GM23248 (cell line): Measurements from ENCODE around the gene SPPL2B. TPM values are rescaled to one million over a fixed set of nuclear protein-coding genes. Genes with fewer than 3 reads are reported as not detected.
"Not testable (repeated sequence)": the region's sequence is repeated elsewhere in the genome, so short reads cannot be mapped to it uniquely, and the experiment has no call there.

Source experiments
- DNase-seq: peaks from one replicate; pipeline ENCODE4 v3.0.0-alpha.2; 2015
- H2AFZ ChIP-seq: fragments of 200-600 bp; sonication (generic); 2 replicates; pipeline ENCODE4 v1.6.1; 2016; ENCODE audit warnings: antibody characterized with exemption
- H3F3A ChIP-seq: fragments of 200-600 bp; sonication (generic); 2 replicates; pipeline ENCODE4 v1.6.1; 2016; ENCODE audit warnings: mild to moderate bottlenecking, antibody characterized with exemption, mixed run types; ENCODE audit not compliant: insufficient read depth
- H3K27ac ChIP-seq: fragments of 200-600 bp; sonication (generic); 2 replicates; pipeline ENCODE4 v1.5.1; 2016; ENCODE audit warnings: mild to moderate bottlenecking
- H3K27me3 ChIP-seq: fragments of 200-600 bp; sonication (generic); replicated peaks from 2 replicates; pipeline ENCODE4 v1.6.1; 2016; ENCODE audit warnings: mild to moderate bottlenecking; ENCODE audit not compliant: insufficient read depth
- H3K36me3 ChIP-seq: fragments of 200-600 bp; sonication (generic); 2 replicates; pipeline ENCODE4 v1.6.1; 2016; ENCODE audit warnings: low read depth, mild to moderate bottlenecking
- H3K4me1 ChIP-seq: fragments of 200-600 bp; sonication (generic); 2 replicates; pipeline ENCODE4 v1.6.1; 2016; ENCODE audit warnings: mild to moderate bottlenecking; ENCODE audit not compliant: insufficient read depth
- H3K4me2 ChIP-seq: fragments of 200-600 bp; sonication (generic); one replicate; pipeline ENCODE4 v1.6.1; 2016; ENCODE audit warnings: mild to moderate bottlenecking; ENCODE audit not compliant: unreplicated experiment
- H3K4me3 ChIP-seq: fragments of 200-600 bp; sonication (generic); 2 replicates; pipeline ENCODE4 v1.5.1; 2016; ENCODE audit warnings: mild to moderate bottlenecking
- H3K79me2 ChIP-seq: fragments of 200-600 bp; sonication (generic); 2 replicates; pipeline ENCODE4 v1.6.1; 2016; ENCODE audit warnings: mild to moderate bottlenecking; ENCODE audit not compliant: insufficient read depth
- H3K9ac ChIP-seq: fragments of 200-600 bp; sonication (generic); 2 replicates; pipeline ENCODE4 v1.6.1; 2016; ENCODE audit warnings: mild to moderate bottlenecking
- H3K9me2 ChIP-seq: fragments of 200-600 bp; sonication (generic); 2 replicates; pipeline ENCODE4 v1.6.1; 2016; ENCODE audit warnings: mixed run types, mild to moderate bottlenecking, moderate library complexity; ENCODE audit not compliant: insufficient read depth
- H3K9me3 ChIP-seq: fragments of 200-600 bp; sonication (generic); one replicate; pipeline ENCODE4 v1.6.1; 2017; ENCODE audit warnings: low read depth
- H4K20me1 ChIP-seq: fragments of 200-600 bp; sonication (generic); 2 replicates; pipeline ENCODE4 v1.6.0; 2016; ENCODE audit not compliant: insufficient read depth
- EZH2 ChIP-seq: fragments of 200-600 bp; sonication (generic); IDR thresholded peaks from 2 replicates; pipeline ENCODE4 v1.6.1; 2018; ENCODE audit warnings: antibody characterized with exemption, mild to moderate bottlenecking; ENCODE audit not compliant: insufficient read depth, poor library complexity, severe bottlenecking
- EZH2phosphoT487 ChIP-seq: fragments of 200-600 bp; sonication (generic); IDR thresholded peaks from 2 replicates; pipeline ENCODE4 v1.6.1; 2018; ENCODE audit warnings: antibody characterized with exemption, moderate library complexity, mild to moderate bottlenecking, low read depth; ENCODE audit not compliant: insufficient read depth
- WGBS, 2 experiments: methylation state at CpG; one replicate each; pipeline ENCODE4 v1.1.6; 2015 to 2017; ENCODE audit warnings: low lambda C conversion rate in 2 of 2, low coverage in 1 of 2; ENCODE audit errors: missing lambda C conversion rate in 2 of 2; 5-methylcytosine and 5-hydroxymethylcytosine counted together
- in situ Hi-C: fragments of 300-500 bp; cut with MboI; formaldehyde crosslinking; loops from 2 replicates; pipeline ENCODE4 v1.15.0; 2020
- polyA plus RNA-seq: library from polyadenylated mRNA; unstranded; fragments of >200 nt; fragmentation: Nextera tagmentation; extraction: Ambion mirVana; gene quantifications from 2 replicates; pipeline ENCODE4 v1.2.1, GENCODE V29; 2016
- total RNA-seq: library from RNA; depleted of rRNA; stranded (reverse); fragments of >200 nt; shearing (Covaris generic); gene quantifications from 2 replicates; pipeline ENCODE4 v1.2.3, GENCODE V29; 2014

The SPPL2B gene
- total and polyA plus RNA-seq, 2 experiments from 2014 or later, result 38.9 to 43.0 TPM

DNA sequence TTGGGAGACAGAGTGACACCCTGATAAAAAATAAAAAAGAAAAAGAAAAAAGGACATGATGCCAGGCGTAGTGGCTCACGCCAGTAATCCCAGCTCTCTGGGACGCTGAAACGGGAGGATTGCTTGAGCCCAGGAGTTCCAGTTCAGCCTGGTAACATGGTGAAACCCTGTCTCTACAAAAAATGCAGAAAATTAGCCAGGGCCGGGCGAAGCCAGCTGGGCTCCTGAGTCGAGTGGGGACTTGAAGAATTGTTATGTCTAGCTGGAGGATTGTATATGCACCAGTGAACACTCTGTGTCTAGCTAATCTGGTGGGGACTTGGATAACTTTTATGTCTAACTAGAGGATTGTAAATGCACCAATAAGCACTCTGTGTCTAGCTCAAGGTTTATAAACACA lies 63.9 kb downstream of the SPPL2B start:
- DNase-seq, result no peak
- Histone ChIP-seq H3F3A (no peaks in the 10 kb centered on the region), H4K20me1 (no peaks in the 10 kb centered on the region), H3K4me2 (no peak overlapping the region), H3K9me2 (no peaks in the 10 kb centered on the region), H3K79me2 (no peaks in the 10 kb centered on the region), H3K4me1 (no peaks in the 10 kb centered on the region), H3K9ac (no peak overlapping the region), H3K27ac (no peak overlapping the region), H3K36me3 (no peaks in the 10 kb centered on the region), H3K9me3 (no peaks in the 10 kb centered on the region), H2AFZ (no peak overlapping the region), H3K4me3 (no peak overlapping the region), H3K27me3 (no peaks in the 10 kb centered on the region)
- in situ Hi-C loops, result loop anchor here (10.0 kb wide), 1 partner anchor 238 kb away; the partner anchor contains the start of gene AP3D1
- no peak for TF ChIP-seq EZH2phosphoT487
- no peak for TF ChIP-seq EZH2
- WGBS, 2 experiments, result 42 to 50% methylated on average over 7 of the region's 7 CpGs

DNA sequence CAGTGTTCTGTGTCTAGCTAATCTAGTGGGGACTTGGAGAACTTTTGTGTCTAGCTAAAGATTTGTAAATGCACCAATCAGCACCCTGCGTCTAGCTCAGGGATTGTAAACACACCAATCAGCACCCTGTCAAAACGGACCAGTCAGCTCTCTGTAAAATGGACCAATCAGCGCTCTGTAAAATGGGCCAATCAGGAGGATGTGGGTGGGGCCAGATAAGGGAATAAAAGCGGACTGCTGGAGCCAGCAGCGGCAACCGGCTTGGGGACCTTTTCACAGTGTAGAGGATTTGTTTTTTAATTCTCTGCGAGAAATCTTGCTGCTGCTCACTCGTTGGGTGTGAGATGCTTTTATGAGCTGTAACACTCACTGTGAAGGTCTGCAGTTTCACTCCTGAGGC lies 64.4 kb downstream of the SPPL2B start:
- not testable (repeated sequence) for H3K9me3 ChIP-seq, H2AFZ ChIP-seq, H4K20me1 ChIP-seq, H3K9ac ChIP-seq, H3K9me2 ChIP-seq, H3K27me3 ChIP-seq, H3K4me3 ChIP-seq, H3F3A ChIP-seq, DNase-seq, H3K4me2 ChIP-seq, H3K27ac ChIP-seq, H3K79me2 ChIP-seq, H3K4me1 ChIP-seq, H3K36me3 ChIP-seq
- in situ Hi-C loops, result loop anchor here (10.0 kb wide), 1 partner anchor 238 kb away; the partner anchor contains the start of gene AP3D1
- 52 to 60% methylated on average over 8 of the region's 8 CpGs for WGBS, 2 experiments

DNA sequence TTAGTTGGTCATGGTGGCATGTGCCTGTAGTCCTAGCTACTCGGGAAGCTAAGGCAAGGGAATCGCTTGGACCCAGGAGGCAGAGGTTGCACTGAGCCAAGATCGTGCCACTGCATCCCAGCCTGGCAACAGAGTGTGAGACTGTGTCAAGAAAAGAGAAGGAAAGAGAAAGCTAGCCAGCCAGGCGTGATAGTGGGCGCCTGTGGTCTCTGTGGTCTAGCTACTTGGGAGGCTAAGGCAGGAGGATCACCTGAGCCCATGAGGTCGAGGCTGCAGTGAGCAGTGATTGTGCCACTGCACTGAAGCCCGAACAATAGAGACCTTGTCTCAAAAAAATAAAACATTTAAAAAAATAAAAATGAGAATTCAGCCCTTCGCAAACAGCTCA lies 65.6 kb downstream of the SPPL2B start:
- Histone ChIP-seq H3K9ac (no peak overlapping the region), H4K20me1 (no peaks in the 10 kb centered on the region), H3K27ac (no peak overlapping the region), H3K4me1 (no peaks in the 10 kb centered on the region), H3K4me3 (no peak overlapping the region), H3F3A (no peaks in the 10 kb centered on the region), H3K79me2 (no peaks in the 10 kb centered on the region), H3K9me3 (no peaks in the 10 kb centered on the region), H3K27me3 (no peaks in the 10 kb centered on the region), H3K36me3 (no peaks in the 10 kb centered on the region), H3K4me2 (no peak overlapping the region), H2AFZ (no peak overlapping the region), H3K9me2 (no peaks in the 10 kb centered on the region)
- WGBS, 2 experiments, result 74 to 81% methylated on average over 8 of the region's 8 CpGs
- in situ Hi-C loops, result loop anchor here (10.0 kb wide), 1 partner anchor 239 kb away; the partner anchor contains the start of gene AP3D1
- TF ChIP-seq EZH2, result no peak
- no peak for TF ChIP-seq EZH2phosphoT487
- DNase-seq, result no peak

DNA sequence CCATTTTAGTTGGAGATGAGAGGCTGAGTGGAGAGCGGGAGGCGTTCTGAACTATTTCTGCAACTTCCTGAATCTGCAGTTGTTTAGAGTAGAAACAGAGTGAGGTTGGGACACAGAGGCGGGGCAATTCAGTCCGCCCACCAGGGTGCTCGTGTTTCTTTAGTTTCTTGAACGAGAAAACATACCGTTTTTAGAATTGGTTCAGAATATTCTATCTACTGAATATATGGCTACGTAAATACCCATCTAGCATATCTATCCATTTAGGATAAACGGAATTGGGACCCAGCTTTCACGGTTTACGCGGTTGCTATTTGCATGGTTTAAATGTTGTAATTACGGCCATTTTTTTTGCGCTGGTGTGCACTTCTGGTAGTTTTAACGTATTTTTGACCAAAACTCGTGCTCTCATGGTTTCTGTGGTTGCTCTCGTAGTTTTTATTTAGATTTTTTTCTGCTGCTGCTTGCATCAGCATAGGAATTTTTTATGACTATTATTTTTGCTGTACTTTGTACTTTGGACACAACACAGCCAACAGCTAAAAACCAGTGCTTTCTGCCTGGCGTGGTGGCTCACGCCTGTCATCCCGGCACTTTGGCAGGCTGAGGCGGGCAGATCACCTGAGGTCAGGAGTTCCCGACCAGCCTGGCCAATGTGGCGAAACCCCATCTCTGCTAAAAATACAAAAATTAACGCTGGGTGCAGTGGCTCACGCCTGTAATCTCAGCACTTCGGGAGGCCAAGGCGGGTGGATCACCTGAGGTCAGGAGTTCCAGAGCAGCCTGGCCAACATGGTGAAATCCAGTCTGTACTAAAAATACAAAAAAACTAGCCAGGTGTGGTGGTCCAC lies 66.2 kb downstream of the SPPL2B start:
- no peaks in the 10 kb centered on the region for H3K9me3 ChIP-seq
- no peak overlapping the region for H3K9ac ChIP-seq
- no peak overlapping the region for H2AFZ ChIP-seq
- 67 to 68% methylated on average over 27 of the region's 27 CpGs for WGBS, 2 experiments
- H3K4me2 ChIP-seq, result no peak overlapping the region
- H4K20me1 ChIP-seq, result no peaks in the 10 kb centered on the region
- H3K36me3 ChIP-seq, result no peaks in the 10 kb centered on the region
- in situ Hi-C loops, result loop anchor here (10.0 kb wide), 1 partner anchor 240 kb away; the partner anchor contains the start of gene AP3D1
- H3K79me2 ChIP-seq, result no peaks in the 10 kb centered on the region
- no peaks in the 10 kb centered on the region for H3K27me3 ChIP-seq
- TF ChIP-seq EZH2phosphoT487 (no peak), EZH2 (no peak)
- no peaks in the 10 kb centered on the region for H3F3A ChIP-seq
- H3K4me3 ChIP-seq, result no peak overlapping the region
- no peak for DNase-seq
- H3K27ac ChIP-seq, result no peak overlapping the region
- no peaks in the 10 kb centered on the region for H3K4me1 ChIP-seq
- no peaks in the 10 kb centered on the region for H3K9me2 ChIP-seq

DNA sequence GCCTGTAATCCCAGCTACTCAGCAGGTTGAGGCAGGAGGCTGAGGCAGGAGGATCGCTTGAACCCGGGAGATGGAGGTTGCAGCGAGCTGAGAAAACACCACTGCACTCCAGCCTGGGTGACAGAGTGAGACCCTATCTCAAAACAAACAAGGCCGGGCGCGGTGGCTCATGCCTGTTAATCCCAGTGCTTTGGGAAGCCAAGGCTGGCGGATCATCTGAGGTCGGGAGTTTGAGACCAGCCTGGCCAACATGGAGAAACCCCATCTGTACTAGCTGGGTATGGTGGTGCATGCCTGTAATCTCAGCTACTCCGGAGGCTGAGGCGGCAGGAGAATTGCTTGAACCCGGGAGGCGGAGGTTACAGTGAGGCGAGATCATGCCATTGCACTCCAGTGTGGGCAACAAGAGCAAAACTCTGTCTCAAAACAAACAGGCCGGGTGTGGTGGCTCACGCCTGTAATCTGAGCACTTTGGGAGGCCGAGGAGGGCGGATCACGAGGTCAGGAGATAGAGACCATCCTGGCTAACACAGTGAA lies 66.9 kb downstream of the SPPL2B start:
- not testable (repeated sequence) for H3K4me2 ChIP-seq, H3K27ac ChIP-seq, DNase-seq, H3K9me3 ChIP-seq, H3F3A ChIP-seq, H3K4me3 ChIP-seq, H3K9ac ChIP-seq, H4K20me1 ChIP-seq, H3K9me2 ChIP-seq, H2AFZ ChIP-seq, H3K36me3 ChIP-seq, H3K27me3 ChIP-seq, H3K4me1 ChIP-seq, H3K79me2 ChIP-seq
- in situ Hi-C loops, result loop anchor here (10.0 kb wide), 1 partner anchor 241 kb away; the partner anchor contains the start of gene AP3D1
- WGBS, 2 experiments, result 86 to 87% methylated on average over 18 of the region's 18 CpGs

DNA sequence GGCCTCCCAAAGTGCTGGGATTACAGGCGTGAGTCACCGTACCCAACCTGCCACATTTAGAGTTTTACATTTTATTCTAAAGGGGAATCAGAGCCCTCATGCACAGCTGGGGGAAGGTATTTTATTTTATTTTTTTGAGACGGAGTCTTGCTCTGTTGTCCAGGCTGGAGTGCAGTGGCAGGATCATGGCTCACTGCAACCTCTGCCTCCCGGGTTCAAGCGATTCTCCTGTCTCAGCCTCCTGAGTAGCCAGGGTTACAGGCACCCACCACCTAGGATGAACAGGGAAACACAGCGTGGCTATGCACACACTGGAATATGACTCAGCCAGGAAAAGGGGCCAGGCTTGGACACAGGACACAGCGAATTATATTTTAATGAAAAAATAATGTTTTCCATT lies 68.7 kb downstream of the SPPL2B start:
- not testable (repeated sequence) for DNase-seq, H3K9ac ChIP-seq, H3K4me3 ChIP-seq, H3F3A ChIP-seq, H3K4me1 ChIP-seq, H3K9me2 ChIP-seq, H3K4me2 ChIP-seq, H2AFZ ChIP-seq, H3K9me3 ChIP-seq, H3K27ac ChIP-seq, H3K27me3 ChIP-seq, H3K36me3 ChIP-seq, H3K79me2 ChIP-seq, H4K20me1 ChIP-seq
- in situ Hi-C loops, result loop anchor here (10.0 kb wide), 1 partner anchor 242 kb away; the partner anchor contains the start of gene AP3D1
- 60 to 62% methylated on average over 7 of the region's 7 CpGs for WGBS, 2 experiments
